Measurements from ENCODE around the gene CDKN2B-AS1.

Gene CDKN2B-AS1

GRCh38 chr9:22117511-22118384, 123.2 kb downstream of the CDKN2B-AS1 start:
- no peak for DNase-seq (ENCODE audit: low read depth in 2 of 2)

GRCh38 chr9:22118810-22119521, 124.4 kb downstream of the CDKN2B-AS1 start:
- no peak for DNase-seq (ENCODE audit: low read depth in 2 of 2)

- no peak for DNase-seq (ENCODE audit: low read depth in 2 of 2)
Measured at GRCh38 chr9:22119522-22120158, 125.0 kb downstream of the CDKN2B-AS1 start.

- no peak for DNase-seq (ENCODE audit: low read depth in 2 of 2)
Measured at GRCh38 chr9:22120159-22120549, 125.6 kb downstream of the CDKN2B-AS1 start.

GRCh38 chr9:22120595-22120994, 126.0 kb downstream of the CDKN2B-AS1 start:
- no peak for DNase-seq (ENCODE audit: low read depth in 2 of 2)

GRCh38 chr9:22124263-22125011, 129.8 kb downstream of the CDKN2B-AS1 start:
- no peak for DNase-seq (ENCODE audit: low read depth in 2 of 2)

- DNase-seq (ENCODE audit: low read depth in 2 of 2), result no peak
Measured at GRCh38 chr9:22129133-22129532, 134.5 kb downstream of the CDKN2B-AS1 start.

- DNase-seq (ENCODE audit: low read depth in 2 of 2), result no peak
Measured at GRCh38 chr9:22129633-22130032, 135.0 kb downstream of the CDKN2B-AS1 start.

- DNase-seq (ENCODE audit: low read depth in 2 of 2), result no peak
Measured at GRCh38 chr9:22131817-22132216, 137.2 kb downstream of the CDKN2B-AS1 start.

- DNase-seq (ENCODE audit: low read depth in 2 of 2), result no peak
Measured at GRCh38 chr9:22134390-22134789, 139.8 kb downstream of the CDKN2B-AS1 start.

GRCh38 chr9:22136461-22137096, 142.0 kb downstream of the CDKN2B-AS1 start:
- DNase-seq (ENCODE audit: low read depth in 2 of 2), result no peak

- no peak for DNase-seq (ENCODE audit: low read depth in 2 of 2)
Measured at GRCh38 chr9:22138956-22139660, 144.5 kb downstream of the CDKN2B-AS1 start.

GRCh38 chr9:22141908-22142307, 147.3 kb downstream of the CDKN2B-AS1 start:
- DNase-seq (ENCODE audit: low read depth in 2 of 2), result no peak

GRCh38 chr9:22142671-22143070, 148.1 kb downstream of the CDKN2B-AS1 start:
- DNase-seq (ENCODE audit: low read depth in 2 of 2), result no peak

GRCh38 chr9:22143799-22144625, 149.4 kb downstream of the CDKN2B-AS1 start:
- no peak for DNase-seq (ENCODE audit: low read depth in 2 of 2)

- DNase-seq (ENCODE audit: low read depth in 2 of 2), result no peak
Measured at GRCh38 chr9:22146604-22147003, 152.0 kb downstream of the CDKN2B-AS1 start.

- DNase-seq (ENCODE audit: low read depth in 2 of 2), result peak in 1 of 2 donors; percentile 11
Measured at GRCh38 chr9:22147813-22148527, 153.4 kb downstream of the CDKN2B-AS1 start.

- no peak for DNase-seq (ENCODE audit: low read depth in 2 of 2)
Measured at GRCh38 chr9:22148528-22148875, 153.9 kb downstream of the CDKN2B-AS1 start.
